ENCODE data around the gene CHSY1. TPM values are rescaled to one million over a fixed set of nuclear protein-coding genes. Genes with fewer than 3 reads are reported as not detected.

Gene CHSY1
- polyA plus RNA-seq, 1 donor from 2014 or later: 16.1 TPM

DNA sequence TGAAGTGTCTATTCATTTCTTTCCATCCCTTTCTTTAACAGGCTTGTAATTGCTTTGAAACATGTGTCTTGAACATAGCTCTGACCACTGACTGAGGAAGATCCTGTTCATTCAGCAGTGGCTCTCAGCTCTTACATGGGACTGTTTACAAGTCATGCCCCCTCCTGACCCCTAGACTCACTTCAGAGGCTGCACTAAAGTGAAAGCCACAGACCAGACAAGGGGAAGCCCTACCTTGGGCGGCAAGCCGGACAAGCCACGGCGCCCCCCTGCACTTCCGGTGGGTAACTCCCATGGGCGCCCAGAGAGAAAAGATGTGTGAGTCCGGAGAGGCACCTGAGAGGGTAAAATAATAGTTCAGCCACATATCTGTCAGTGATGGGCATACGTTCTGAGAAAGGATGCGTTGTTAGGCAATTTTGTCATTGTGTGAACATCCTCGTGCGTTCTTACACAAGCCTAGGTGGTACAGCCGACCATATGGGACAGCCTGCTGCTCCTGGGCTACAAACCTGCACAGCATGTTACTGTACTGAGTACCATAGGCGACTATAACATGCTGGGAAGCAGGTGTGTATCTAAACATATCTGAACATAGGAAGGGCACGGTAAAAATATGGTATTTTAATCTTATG, 116.2 kb downstream of the CHSY1 start:
- H3K4me3 ChIP-seq (ENCODE audit: low read length): no peak overlapping the region
- H3K9ac ChIP-seq (ENCODE audit: low read length): no peak overlapping the region
- no peaks in the 10 kb centered on the region for H3K9me3 ChIP-seq (ENCODE audit: low read length)
- no peaks in the 10 kb centered on the region for H3K36me3 ChIP-seq (ENCODE audit: insufficient read depth, low read length)
- no peak overlapping the region for H2AFZ ChIP-seq (ENCODE audit: low read depth, low read length)
- H3K27ac ChIP-seq (ENCODE audit: low read length): no peak overlapping the region
- TF ChIP-seq EP300 (conservative IDR thresholded peaks at IDR 0.05; ENCODE audit: poor library complexity, severe bottlenecking) (no peak), RAD21 (conservative IDR thresholded peaks at IDR 0.05) (no peak), EZH2 (IDR thresholded peaks at IDR 0.05; ENCODE audit: borderline replicate concordance, insufficient read depth, low read length, poor library complexity, severe bottlenecking) (no peak), SMC3 (conservative IDR thresholded peaks at IDR 0.05; ENCODE audit: poor library complexity) (no peak), MXI1 (conservative IDR thresholded peaks at IDR 0.05; ENCODE audit: poor library complexity, severe bottlenecking) (no peak), POLR2AphosphoS5 (IDR thresholded peaks at IDR 0.05) (no peak), TAF1 (IDR thresholded peaks at IDR 0.05; ENCODE audit: low read depth) (no peak)
- TF ChIP-seq, protein P1, sequence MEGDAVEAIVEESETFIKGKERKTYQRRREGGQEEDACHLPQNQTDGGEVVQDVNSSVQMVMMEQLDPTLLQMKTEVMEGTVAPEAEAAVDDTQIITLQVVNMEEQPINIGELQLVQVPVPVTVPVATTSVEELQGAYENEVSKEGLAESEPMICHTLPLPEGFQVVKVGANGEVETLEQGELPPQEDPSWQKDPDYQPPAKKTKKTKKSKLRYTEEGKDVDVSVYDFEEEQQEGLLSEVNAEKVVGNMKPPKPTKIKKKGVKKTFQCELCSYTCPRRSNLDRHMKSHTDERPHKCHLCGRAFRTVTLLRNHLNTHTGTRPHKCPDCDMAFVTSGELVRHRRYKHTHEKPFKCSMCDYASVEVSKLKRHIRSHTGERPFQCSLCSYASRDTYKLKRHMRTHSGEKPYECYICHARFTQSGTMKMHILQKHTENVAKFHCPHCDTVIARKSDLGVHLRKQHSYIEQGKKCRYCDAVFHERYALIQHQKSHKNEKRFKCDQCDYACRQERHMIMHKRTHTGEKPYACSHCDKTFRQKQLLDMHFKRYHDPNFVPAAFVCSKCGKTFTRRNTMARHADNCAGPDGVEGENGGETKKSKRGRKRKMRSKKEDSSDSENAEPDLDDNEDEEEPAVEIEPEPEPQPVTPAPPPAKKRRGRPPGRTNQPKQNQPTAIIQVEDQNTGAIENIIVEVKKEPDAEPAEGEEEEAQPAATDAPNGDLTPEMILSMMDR (IDR thresholded peaks at IDR 0.05; ENCODE audit: poor library complexity, severe bottlenecking): no peak
- TF ChIP-seq, protein P2, sequence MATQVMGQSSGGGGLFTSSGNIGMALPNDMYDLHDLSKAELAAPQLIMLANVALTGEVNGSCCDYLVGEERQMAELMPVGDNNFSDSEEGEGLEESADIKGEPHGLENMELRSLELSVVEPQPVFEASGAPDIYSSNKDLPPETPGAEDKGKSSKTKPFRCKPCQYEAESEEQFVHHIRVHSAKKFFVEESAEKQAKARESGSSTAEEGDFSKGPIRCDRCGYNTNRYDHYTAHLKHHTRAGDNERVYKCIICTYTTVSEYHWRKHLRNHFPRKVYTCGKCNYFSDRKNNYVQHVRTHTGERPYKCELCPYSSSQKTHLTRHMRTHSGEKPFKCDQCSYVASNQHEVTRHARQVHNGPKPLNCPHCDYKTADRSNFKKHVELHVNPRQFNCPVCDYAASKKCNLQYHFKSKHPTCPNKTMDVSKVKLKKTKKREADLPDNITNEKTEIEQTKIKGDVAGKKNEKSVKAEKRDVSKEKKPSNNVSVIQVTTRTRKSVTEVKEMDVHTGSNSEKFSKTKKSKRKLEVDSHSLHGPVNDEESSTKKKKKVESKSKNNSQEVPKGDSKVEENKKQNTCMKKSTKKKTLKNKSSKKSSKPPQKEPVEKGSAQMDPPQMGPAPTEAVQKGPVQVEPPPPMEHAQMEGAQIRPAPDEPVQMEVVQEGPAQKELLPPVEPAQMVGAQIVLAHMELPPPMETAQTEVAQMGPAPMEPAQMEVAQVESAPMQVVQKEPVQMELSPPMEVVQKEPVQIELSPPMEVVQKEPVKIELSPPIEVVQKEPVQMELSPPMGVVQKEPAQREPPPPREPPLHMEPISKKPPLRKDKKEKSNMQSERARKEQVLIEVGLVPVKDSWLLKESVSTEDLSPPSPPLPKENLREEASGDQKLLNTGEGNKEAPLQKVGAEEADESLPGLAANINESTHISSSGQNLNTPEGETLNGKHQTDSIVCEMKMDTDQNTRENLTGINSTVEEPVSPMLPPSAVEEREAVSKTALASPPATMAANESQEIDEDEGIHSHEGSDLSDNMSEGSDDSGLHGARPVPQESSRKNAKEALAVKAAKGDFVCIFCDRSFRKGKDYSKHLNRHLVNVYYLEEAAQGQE (IDR thresholded peaks at IDR 0.05; ENCODE audit: borderline replicate concordance): no peak
- H3F3A ChIP-seq (ENCODE audit: insufficient read depth, low read length, poor library complexity, severe bottlenecking): no peaks in the 10 kb centered on the region
- no peaks in the 10 kb centered on the region for H3K9me2 ChIP-seq (ENCODE audit: insufficient read depth, low read length)
- no peaks in the 10 kb centered on the region for H3K27me3 ChIP-seq (ENCODE audit: insufficient read depth, low read depth, low read length)
- no peak overlapping the region for H3K4me2 ChIP-seq (ENCODE audit: low read length)
- no peaks in the 10 kb centered on the region for H4K20me1 ChIP-seq (ENCODE audit: insufficient read depth)
- H3K79me2 ChIP-seq (replicated peaks; ENCODE audit: insufficient read depth, low read length): no peaks in the 10 kb centered on the region

DNA sequence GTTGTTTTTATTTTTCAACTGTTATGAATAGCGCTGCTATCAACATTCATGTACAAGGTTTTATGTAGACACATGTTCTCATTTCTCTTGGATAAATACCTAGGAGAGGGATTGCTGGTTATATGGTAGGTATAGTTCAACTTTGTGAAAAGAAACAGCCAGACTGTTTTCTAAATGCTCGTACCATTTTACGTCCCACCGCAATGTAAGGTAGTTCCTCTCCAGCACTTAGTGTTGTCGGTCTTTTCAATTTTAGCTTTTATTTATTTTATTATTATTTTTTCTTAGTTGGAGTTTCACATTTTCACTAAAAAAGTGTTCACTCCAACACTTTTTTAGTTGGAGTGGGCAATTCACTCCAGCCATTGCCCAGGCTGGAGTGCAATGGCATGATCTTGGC, 117.1 kb downstream of the CHSY1 start:
- TF ChIP-seq, protein P2 (IDR thresholded peaks at IDR 0.05; ENCODE audit: borderline replicate concordance): no peak
- TF ChIP-seq, protein P1 (IDR thresholded peaks at IDR 0.05; ENCODE audit: poor library complexity, severe bottlenecking): no peak
- TF ChIP-seq SMC3 (conservative IDR thresholded peaks at IDR 0.05; ENCODE audit: poor library complexity) (no peak), MXI1 (conservative IDR thresholded peaks at IDR 0.05; ENCODE audit: poor library complexity, severe bottlenecking) (no peak)
- H3K9me2 ChIP-seq (ENCODE audit: insufficient read depth, low read length): no peaks in the 10 kb centered on the region
- H3K79me2 ChIP-seq (replicated peaks; ENCODE audit: insufficient read depth, low read length): no peaks in the 10 kb centered on the region
- no peak overlapping the region for H3K9ac ChIP-seq (ENCODE audit: low read length)
- no peaks in the 10 kb centered on the region for H3K36me3 ChIP-seq (ENCODE audit: insufficient read depth, low read length)
- no peaks in the 10 kb centered on the region for H3K27me3 ChIP-seq (ENCODE audit: insufficient read depth, low read depth, low read length)
- H3K4me2 ChIP-seq (ENCODE audit: low read length): no peak overlapping the region
- no peaks in the 10 kb centered on the region for H3F3A ChIP-seq (ENCODE audit: insufficient read depth, low read length, poor library complexity, severe bottlenecking)
- no peaks in the 10 kb centered on the region for H4K20me1 ChIP-seq (ENCODE audit: insufficient read depth)
- H3K9me3 ChIP-seq (ENCODE audit: low read length): no peaks in the 10 kb centered on the region
- no peak overlapping the region for H3K27ac ChIP-seq (ENCODE audit: low read length)
- H2AFZ ChIP-seq (ENCODE audit: low read depth, low read length): no peak overlapping the region
- no peak overlapping the region for H3K4me3 ChIP-seq (ENCODE audit: low read length)

Data from neural cell (in vitro differentiated cells).